H1 (cell line): ENCODE measurements around the gene B4GALT5. TPM values are rescaled to one million over a fixed set of nuclear protein-coding genes. Genes with fewer than 3 reads are reported as not detected.

Experiments
- CTCF ChIA-PET: fragments of 300-600 bp; sonication (Branson Sonifier 250); formaldehyde crosslinking; loops from one replicate; lab custom pipeline; 2021; ENCODE audit not compliant: partially characterized antibody; lab: Charles Lee
- POLR2A ChIA-PET: fragments of 300-600 bp; sonication (Branson Sonifier 250); formaldehyde crosslinking; loops from one replicate; lab custom pipeline; 2021; ENCODE audit warnings: inconsistent platforms; ENCODE audit not compliant: partially characterized antibody; lab: Charles Lee
- DNase-seq, 2 experiments: peaks; one replicate each; pipeline versions ENCODE4 v3.0.0 to v3.0.0-alpha.2; 2010 to 2022; ENCODE audit warnings: low spot score in 2 of 2, low read depth in 1 of 2, mixed read lengths in 1 of 2
- FAIRE-seq: peaks from 2 replicates; lab custom pipeline; 2011; peaks lifted over from hg19 to GRCh38; lab: Jason Lieb, UNC
- H2AFZ ChIP-seq: 2 replicates; pipeline ENCODE4 v1.8.1; 2012; ENCODE audit warnings: low read length, inconsistent platforms
- H2AK5ac ChIP-seq: 2 replicates; pipeline ENCODE4 v1.6.1; 2013; ENCODE audit warnings: low read depth, low read length
- H2BK120ac ChIP-seq: replicated peaks from 2 replicates; pipeline ENCODE3; 2013; ENCODE audit warnings: low read depth, low read length, inconsistent platforms
- H2BK12ac ChIP-seq: 2 replicates; pipeline ENCODE4 v1.6.1; 2013; ENCODE audit warnings: low read depth, low read length
- H2BK15ac ChIP-seq: 2 replicates; pipeline ENCODE4 v1.6.1; 2013; ENCODE audit warnings: low read length
- H2BK20ac ChIP-seq: 2 replicates; pipeline ENCODE4 v1.6.1; 2013; ENCODE audit warnings: low read length
- H2BK5ac ChIP-seq: 2 replicates; pipeline ENCODE4 v1.6.1; 2013; ENCODE audit warnings: low read depth, low read length
- H3K14ac ChIP-seq: 2 replicates; pipeline ENCODE4 v1.6.1; 2013; ENCODE audit warnings: inconsistent platforms; ENCODE audit not compliant: insufficient read length
- H3K18ac ChIP-seq: 2 replicates; pipeline ENCODE4 v1.6.1; 2013; ENCODE audit warnings: low read length; ENCODE audit errors: extremely low read depth
- H3K23ac ChIP-seq: 2 replicates; pipeline ENCODE4 v1.6.1; 2013; ENCODE audit warnings: inconsistent platforms; ENCODE audit not compliant: insufficient read length
- H3K23me2 ChIP-seq: 2 replicates; pipeline ENCODE4 v1.6.1; 2013; ENCODE audit warnings: low read depth, low read length
- H3K27ac ChIP-seq: 2 replicates; pipeline ENCODE4 v1.6.1; 2011; ENCODE audit warnings: low read depth, low read length, inconsistent platforms
- H3K27me3 ChIP-seq, 4 experiments: replicated peaks in 1 of 4; 1 replicate in 1 of 4; 2 replicates in 3 of 4; pipeline versions ENCODE4 v1.6.1 to v1.8.1; 2011 to 2013; ENCODE audit warnings: low read length in 3 of 4, mild to moderate bottlenecking in 3 of 4, inconsistent platforms in 2 of 4, mixed read lengths in 2 of 4, moderate library complexity in 1 of 4; ENCODE audit not compliant: control insufficient read depth in 3 of 4, insufficient read depth in 3 of 4; ENCODE audit errors: extremely low read depth in 1 of 4
- H3K36me3 ChIP-seq, 4 experiments: 2 replicates each; pipeline versions ENCODE4 v1.6.1 to v1.8.1; 2011 to 2013; ENCODE audit warnings: mild to moderate bottlenecking in 4 of 4, low read length in 3 of 4, moderate library complexity in 2 of 4, control low read depth in 1 of 4, inconsistent platforms in 1 of 4; ENCODE audit not compliant: insufficient read depth in 4 of 4, control insufficient read depth in 2 of 4
- H3K4ac ChIP-seq: replicated peaks from 2 replicates; pipeline ENCODE3; 2013; ENCODE audit warnings: low read length, low read depth, mixed read lengths, inconsistent platforms; ENCODE audit not compliant: insufficient read length
- H3K4me1 ChIP-seq, 4 experiments: replicated peaks in 1 of 4; 1 replicate in 1 of 4; 2 replicates in 3 of 4; pipeline versions ENCODE4 v1.6.1 to v1.8.1; 2011 to 2013; ENCODE audit warnings: low read length in 3 of 4, inconsistent platforms in 2 of 4, mixed read lengths in 1 of 4; ENCODE audit not compliant: insufficient read depth in 4 of 4, control insufficient read depth in 3 of 4
- H3K4me2 ChIP-seq, 2 experiments: 2 replicates each; pipeline versions ENCODE4 v1.6.1 to v1.8.1; 2011 to 2013; ENCODE audit warnings: low read depth in 2 of 2, low read length in 2 of 2, control low read depth in 1 of 2, inconsistent platforms in 1 of 2, mild to moderate bottlenecking in 1 of 2; ENCODE audit not compliant: insufficient read depth in 1 of 2
- H3K4me3 ChIP-seq, 4 experiments: fragments of 200-600, 300-600 bp in 1 of 4; sonication (generic), shearing (Covaris generic), sonication (Bioruptor Twin) in 1 of 4; 2 replicates each; pipeline versions ENCODE4 v1.5.1 to v1.8.1; 2011 to 2016; ENCODE audit warnings: low read length in 4 of 4, low read depth in 3 of 4, control low read depth in 2 of 4, inconsistent platforms in 2 of 4, mild to moderate bottlenecking in 2 of 4, mixed read lengths in 1 of 4, moderate library complexity in 1 of 4; ENCODE audit not compliant: insufficient read depth in 2 of 4; ENCODE audit errors: extremely low read depth in 1 of 4
- H3K56ac ChIP-seq: replicated peaks from 2 replicates; pipeline ENCODE3; 2013; ENCODE audit warnings: low read depth, mild to moderate bottlenecking, mixed read lengths, low read length, inconsistent platforms; ENCODE audit not compliant: insufficient read length
- H3K79me1 ChIP-seq: 2 replicates; pipeline ENCODE4 v1.6.1; 2013; ENCODE audit warnings: low read depth, low read length, control low read depth
- H3K79me2 ChIP-seq, 2 experiments: 2 replicates each; pipeline versions ENCODE4 v1.6.1 to v1.8.1; 2012 to 2013; ENCODE audit warnings: low read length in 2 of 2, mild to moderate bottlenecking in 2 of 2, inconsistent platforms in 1 of 2; ENCODE audit not compliant: insufficient read depth in 2 of 2, control insufficient read depth in 1 of 2
- H3K9ac ChIP-seq, 4 experiments: replicated peaks in 1 of 4; 1 replicate in 1 of 4; 2 replicates in 3 of 4; pipeline versions ENCODE4 v1.6.1 to v1.8.1; 2011 to 2013; ENCODE audit warnings: low read depth in 3 of 4, low read length in 3 of 4, control low read depth in 2 of 4, mild to moderate bottlenecking in 2 of 4, moderate library complexity in 2 of 4, inconsistent platforms in 1 of 4; ENCODE audit errors: extremely low read depth in 1 of 4
- H3K9me3 ChIP-seq, 2 experiments: 2 replicates each; pipeline versions ENCODE4 v1.6.1 to v1.8.1; 2012 to 2013; ENCODE audit warnings: mild to moderate bottlenecking in 2 of 2, moderate library complexity in 2 of 2, control low read depth in 1 of 2, inconsistent platforms in 1 of 2, low read depth in 1 of 2, low read length in 1 of 2, mixed read lengths in 1 of 2; ENCODE audit not compliant: insufficient read depth in 2 of 2
- H4K20me1 ChIP-seq, 2 experiments: replicated peaks in 1 of 2; 2 replicates each; pipeline versions ENCODE3 to v1.8.1; 2011 to 2013; ENCODE audit warnings: inconsistent platforms in 2 of 2, low read length in 2 of 2, mild to moderate bottlenecking in 1 of 2; ENCODE audit not compliant: insufficient read depth in 2 of 2, control insufficient read depth in 1 of 2
- H4K5ac ChIP-seq: 2 replicates; pipeline ENCODE4 v1.6.1; 2013; ENCODE audit warnings: low read length, low read depth, mixed read lengths, inconsistent platforms; ENCODE audit not compliant: insufficient read length
- H4K8ac ChIP-seq: 2 replicates; pipeline ENCODE4 v1.8.0; 2013; ENCODE audit warnings: mild to moderate bottlenecking, moderate library complexity, low read length, inconsistent platforms; ENCODE audit not compliant: insufficient read depth; ENCODE audit errors: extremely low read depth
- H4K91ac ChIP-seq: replicated peaks from 2 replicates; pipeline ENCODE3; 2013; ENCODE audit warnings: low read length, mixed read lengths, inconsistent platforms; ENCODE audit not compliant: insufficient read length
- WGBS, 2 experiments: shearing (Covaris generic) in 1 of 2; methylation state at CpG; one replicate each; pipeline versions ENCODE4 v1.1.6 to v1.1.7; 2013 to 2015; ENCODE audit warnings: low lambda C conversion rate in 2 of 2, mixed read lengths in 2 of 2, inconsistent platforms in 1 of 2, low coverage in 1 of 2, missing lambda C conversion rate in 1 of 2; ENCODE audit not compliant: insufficient replicate concordance in 2 of 2, insufficient coverage in 1 of 2, insufficient read length in 1 of 2; ENCODE audit errors: extremely low coverage in 1 of 2, missing lambda C conversion rate in 1 of 2; 5-methylcytosine and 5-hydroxymethylcytosine counted together
- polyA plus RNA-seq, 7 experiments: library from polyadenylated mRNA; depleted of rRNA in 3 of 7; stranded (reverse) in 5 of 7; unstranded in 2 of 7; fragments of >200 nt in 5 of 7; fragments of 200-250 nt in 2 of 7; gene quantifications; 1 replicate in 5 of 7; 2 replicates in 1 of 7; 4 replicates in 1 of 7; pipeline versions ENCODE4 v1.2.1 to v1.2.3, GENCODE V29; 2011 to 2013; ENCODE audit warnings: missing spikeins in 2 of 7, mixed read lengths in 2 of 7
- total RNA-seq: library from RNA; stranded (reverse); fragmentation: NEBNext Ultra II Directional; extraction: Animal tissue kit (Norgen Biotek cat#: 25700); gene quantifications from 2 replicates; pipeline ENCODE4 v1.2.1, GENCODE V29; 2021
- TF ChIP-seq, protein P1 (sequence below): IDR thresholded peaks from 2 replicates; pipeline ENCODE4 v1.6.1; 2012; ENCODE audit warnings: low read length, inconsistent platforms

The B4GALT5 gene
- total and polyA plus RNA-seq, 2 of the 8 experiments (the other 6 are each of a cell fraction or from before 2014, with no cell fraction given) = 46.5 to 75.4 TPM

DNA sequence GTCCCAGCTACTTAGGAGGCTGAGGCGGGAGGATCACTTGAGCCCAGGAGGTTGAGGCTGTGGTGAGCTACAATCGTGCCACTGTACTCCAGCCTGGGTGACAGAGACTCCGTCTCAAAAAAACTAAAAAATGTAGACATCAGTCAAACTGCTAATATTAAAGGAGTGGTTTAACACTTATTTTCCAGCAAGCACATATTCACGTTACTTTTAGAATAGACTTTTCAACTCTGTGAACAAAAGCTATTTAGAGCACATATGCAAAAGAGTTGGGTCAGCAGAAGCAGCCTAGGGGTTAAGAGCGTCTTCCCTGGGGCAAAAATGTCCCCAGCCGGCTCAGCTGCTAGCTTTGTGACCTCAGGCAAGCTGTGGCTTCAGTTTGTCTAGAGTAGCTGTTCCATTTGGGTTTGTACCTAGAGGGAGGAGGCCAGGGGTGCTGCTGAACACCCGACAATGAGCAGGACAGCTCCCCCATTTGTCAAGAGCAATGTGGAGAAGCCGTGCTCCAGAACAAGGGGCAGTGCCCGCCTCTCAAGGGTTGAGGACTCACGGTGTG lies 83.2 kb downstream of the B4GALT5 start:
- Histone ChIP-seq H3K9me3 (no peaks in the 10 kb centered on the region), H4K20me1 (peaks cover 0 to 10% of the 10 kb centered on the region in 2 experiments), H2BK20ac (no peak overlapping the region), H3K27me3 (no peaks in the 10 kb centered on the region), H3K79me2 (no peaks in the 10 kb centered on the region), H3K79me1 (no peaks in the 10 kb centered on the region; the same call in 1 of the 2 replicates), H2BK120ac (no peak overlapping the region), H3K36me3 (peaks cover 0 to 11% (median 1%) of the 10 kb centered on the region in 4 experiments; a peak in 4 of 8 replicates), H2BK15ac (no peak overlapping the region), H3K56ac (no peak overlapping the region), H4K91ac (no peak overlapping the region), H3K4me1 (peaks cover 8 to 23% (median 17%) of the 10 kb centered on the region in 4 experiments), H4K5ac (no peak overlapping the region), H3K18ac (no peak overlapping the region), H3K4ac (no peak overlapping the region), H2BK12ac (no peak overlapping the region), H3K27ac (no peak overlapping the region), H3K4me2 (no peak overlapping the region), H2AFZ (no peak overlapping the region), H3K14ac (no peak overlapping the region), H4K8ac (no peak overlapping the region), H3K4me3 (no peak overlapping the region), H3K9ac (no peak overlapping the region), H3K23me2 (no peaks in the 10 kb centered on the region), H2AK5ac (no peak overlapping the region), H2BK5ac (no peak overlapping the region), H3K23ac (no peak overlapping the region)
- ChIA-PET POLR2A (interaction anchor here (1.3 to 1.5 kb wide), 3 partner anchors 9 to 75 kb away, joined by 4 to 7 read pairs (median 4); no protein-coding TSS in a partner anchor), CTCF (interaction anchor here (0.6 to 3.0 kb wide), 13 partner anchors 8 to 257 kb away, joined by 3 to 18 read pairs (median 4); no protein-coding TSS in a partner anchor)
- TF ChIP-seq, protein P1, sequence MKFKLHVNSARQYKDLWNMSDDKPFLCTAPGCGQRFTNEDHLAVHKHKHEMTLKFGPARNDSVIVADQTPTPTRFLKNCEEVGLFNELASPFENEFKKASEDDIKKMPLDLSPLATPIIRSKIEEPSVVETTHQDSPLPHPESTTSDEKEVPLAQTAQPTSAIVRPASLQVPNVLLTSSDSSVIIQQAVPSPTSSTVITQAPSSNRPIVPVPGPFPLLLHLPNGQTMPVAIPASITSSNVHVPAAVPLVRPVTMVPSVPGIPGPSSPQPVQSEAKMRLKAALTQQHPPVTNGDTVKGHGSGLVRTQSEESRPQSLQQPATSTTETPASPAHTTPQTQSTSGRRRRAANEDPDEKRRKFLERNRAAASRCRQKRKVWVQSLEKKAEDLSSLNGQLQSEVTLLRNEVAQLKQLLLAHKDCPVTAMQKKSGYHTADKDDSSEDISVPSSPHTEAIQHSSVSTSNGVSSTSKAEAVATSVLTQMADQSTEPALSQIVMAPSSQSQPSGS = no peak
- 84% methylated on average over 10 of the region's 10 CpGs; no CpG with 5 or more reads in 1 of the 2 experiments for WGBS, 2 experiments
- FAIRE-seq (no peak), DNase-seq (no peak)
